Astrocyte (in vitro differentiated cells and primary cell): ENCODE results near the gene FBLIM1. TPM values are rescaled to one million over a fixed set of nuclear protein-coding genes. Genes with fewer than 3 reads are reported as not detected.
A peak's percentile ranks its signal among the peaks of the same experiment; 100 is the strongest.

Source experiments
- DNase-seq: peaks from one replicate; pipeline ENCODE4 v3.0.0-alpha.2; 2010; ENCODE audit warnings: low read depth
- FAIRE-seq: peaks from 2 replicates; lab custom pipeline; 2011; peaks lifted over from hg19 to GRCh38; lab: Jason Lieb, UNC
- H2AFZ ChIP-seq: 2 replicates; pipeline ENCODE4 v1.6.0; 2012; ENCODE audit warnings: low read depth, low read length, inconsistent platforms
- H3K27ac ChIP-seq: 2 replicates; pipeline ENCODE4 v1.5.1; 2011; ENCODE audit warnings: low read depth, low read length, inconsistent platforms
- H3K27me3 ChIP-seq: 2 replicates; pipeline ENCODE4 v1.6.0; 2011; ENCODE audit warnings: low read length, inconsistent platforms; ENCODE audit not compliant: insufficient read depth
- H3K36me3 ChIP-seq: 2 replicates; pipeline ENCODE4 v1.5.1; 2011; ENCODE audit warnings: low read length, inconsistent platforms; ENCODE audit not compliant: insufficient read depth
- H3K4me1 ChIP-seq: 2 replicates; pipeline ENCODE4 v1.5.1; 2011; ENCODE audit warnings: low read length, inconsistent platforms; ENCODE audit not compliant: insufficient read depth
- H3K4me2 ChIP-seq: 2 replicates; pipeline ENCODE4 v1.6.0; 2012; ENCODE audit warnings: low read length, inconsistent platforms
- H3K4me3 ChIP-seq: 2 replicates; pipeline ENCODE4 v1.5.1; 2011; ENCODE audit warnings: low read depth, mild to moderate bottlenecking, low read length, inconsistent platforms; ENCODE audit not compliant: insufficient read depth
- H3K79me2 ChIP-seq: 2 replicates; pipeline ENCODE4 v1.6.0; 2012; ENCODE audit warnings: mild to moderate bottlenecking, low read length, inconsistent platforms; ENCODE audit not compliant: insufficient read depth
- H3K9ac ChIP-seq: 2 replicates; pipeline ENCODE4 v1.6.0; 2012; ENCODE audit warnings: mild to moderate bottlenecking, low read length, inconsistent platforms
- H3K9me3 ChIP-seq: 2 replicates; pipeline ENCODE4 v1.5.1; 2012; ENCODE audit warnings: low read depth, mild to moderate bottlenecking, low read length, inconsistent platforms; ENCODE audit not compliant: insufficient read depth
- H4K20me1 ChIP-seq: 2 replicates; pipeline ENCODE4 v1.6.0; 2012; ENCODE audit warnings: low read length, inconsistent platforms; ENCODE audit not compliant: insufficient read depth
- H3K27ac Mint-ChIP-seq: one replicate; pipeline ENCODE4 v1.8.0; 2021; ENCODE audit warnings: mild to moderate bottlenecking, mixed read lengths; ENCODE audit not compliant: unreplicated experiment
- H3K27me3 Mint-ChIP-seq: one replicate; pipeline ENCODE4 v1.8.0; 2021; ENCODE audit warnings: low read depth, mixed read lengths; ENCODE audit not compliant: unreplicated experiment
- H3K36me3 Mint-ChIP-seq: one replicate; pipeline ENCODE4 v1.8.0; 2021; ENCODE audit warnings: low read depth, mixed read lengths; ENCODE audit not compliant: unreplicated experiment
- H3K4me1 Mint-ChIP-seq: one replicate; pipeline ENCODE4 v1.8.0; 2021; ENCODE audit warnings: low read depth, mixed read lengths; ENCODE audit not compliant: unreplicated experiment
- H3K4me3 Mint-ChIP-seq: one replicate; pipeline ENCODE4 v1.8.0; 2021; ENCODE audit warnings: mild to moderate bottlenecking, moderate library complexity, mixed read lengths; ENCODE audit not compliant: unreplicated experiment
- H3K9me3 Mint-ChIP-seq: one replicate; pipeline ENCODE4 v1.8.0; 2021; ENCODE audit warnings: mild to moderate bottlenecking, mixed read lengths; ENCODE audit not compliant: unreplicated experiment
- CTCF ChIP-seq: IDR thresholded peaks from 2 replicates; pipeline ENCODE4 v1.5.1; 2011; ENCODE audit warnings: low read depth, mild to moderate bottlenecking, inconsistent platforms, low read length, moderate library complexity; ENCODE audit not compliant: insufficient read depth
- EZH2 ChIP-seq: IDR thresholded peaks from 2 replicates; pipeline ENCODE4 v1.6.1; 2012; ENCODE audit warnings: mild to moderate bottlenecking, low read length, inconsistent platforms; ENCODE audit not compliant: insufficient read depth
- total RNA-seq: library from RNA; stranded (reverse); gene quantifications from 2 replicates; pipeline ENCODE4 v1.2.1, GENCODE V29; 2021

FBLIM1 gene
- total RNA-seq, 1 donor from 2014 or later = 179 TPM

- TF ChIP-seq CTCF (no peak), EZH2 (no peak)
- no peaks in the 10 kb centered on the region for H3K9me3 Mint-ChIP-seq
- FAIRE-seq (no peak), DNase-seq (peak; percentile 73)
- peak overlapping the region; percentile 55 for H3K27ac ChIP-seq
- no peaks in the 10 kb centered on the region for H3K79me2 ChIP-seq
- H3K9me3 ChIP-seq = no peaks in the 10 kb centered on the region
- H3K4me1 Mint-ChIP-seq = peaks cover 15% of the 10 kb centered on the region
- H3K4me1 ChIP-seq = peaks cover 23% of the 10 kb centered on the region
- peak overlapping the region; percentile 59 for H3K27ac Mint-ChIP-seq
- peak overlapping the region; percentile 16 for H3K4me2 ChIP-seq
- no peak overlapping the region for H3K4me3 Mint-ChIP-seq
- H3K27me3 Mint-ChIP-seq = peaks cover 3% of the 10 kb centered on the region
- H3K36me3 Mint-ChIP-seq = no peaks in the 10 kb centered on the region
- no peak overlapping the region for H2AFZ ChIP-seq
- no peaks in the 10 kb centered on the region for H3K27me3 ChIP-seq
- no peak overlapping the region for H3K4me3 ChIP-seq
- H4K20me1 ChIP-seq = peaks cover 15% of the 10 kb centered on the region
- H3K9ac ChIP-seq = no peak overlapping the region
- peaks cover 10% of the 10 kb centered on the region for H3K36me3 ChIP-seq
Measured at GRCh38 chr1:15788624-15789301, 30.2 kb downstream of the FBLIM1 start.

GRCh38 chr1:15796086-15796462 is 37.5 kb downstream of the FBLIM1 start:
- peak overlapping the region; percentile 98 for H3K27ac Mint-ChIP-seq
- DNase-seq (no peak), FAIRE-seq (no peak)
- H3K4me3 ChIP-seq = peak overlapping the region; percentile 20
- H3K27ac ChIP-seq = peak overlapping the region; percentile 94
- peak overlapping the region; percentile 3 for H3K4me3 Mint-ChIP-seq
- no peaks in the 10 kb centered on the region for H3K36me3 Mint-ChIP-seq
- TF ChIP-seq EZH2 = no peak
- H3K27me3 Mint-ChIP-seq = no peaks in the 10 kb centered on the region
- no peaks in the 10 kb centered on the region for H3K27me3 ChIP-seq
- no peak overlapping the region for H2AFZ ChIP-seq
- no peaks in the 10 kb centered on the region for H4K20me1 ChIP-seq
- H3K9me3 ChIP-seq = no peaks in the 10 kb centered on the region
- no peaks in the 10 kb centered on the region for H3K9me3 Mint-ChIP-seq
- peak overlapping the region; percentile 79 for H3K4me2 ChIP-seq
- no peaks in the 10 kb centered on the region for H3K79me2 ChIP-seq
- H3K4me1 Mint-ChIP-seq = peaks cover 52% of the 10 kb centered on the region
- H3K4me1 ChIP-seq = peaks cover 58% of the 10 kb centered on the region
- H3K9ac ChIP-seq = peak overlapping the region; percentile 74
- H3K36me3 ChIP-seq = no peaks in the 10 kb centered on the region

- Histone ChIP-seq H3K9me3 (no peaks in the 10 kb centered on the region), H3K9ac (peak overlapping the region; percentile 36), H3K27ac (peak overlapping the region; percentile 94), H3K79me2 (no peaks in the 10 kb centered on the region), H3K36me3 (no peaks in the 10 kb centered on the region), H3K4me3 (no peak overlapping the region), H2AFZ (no peak overlapping the region), H3K4me2 (no peak overlapping the region), H3K4me1 (peaks cover 70% of the 10 kb centered on the region), H4K20me1 (no peaks in the 10 kb centered on the region), H3K27me3 (no peaks in the 10 kb centered on the region)
- H3K27me3 Mint-ChIP-seq = no peaks in the 10 kb centered on the region
- peak; percentile 36 for DNase-seq
- no peak for FAIRE-seq
- H3K4me1 Mint-ChIP-seq = peaks cover 64% of the 10 kb centered on the region
- TF ChIP-seq CTCF = no peak
- no peak for TF ChIP-seq EZH2
- H3K36me3 Mint-ChIP-seq = no peaks in the 10 kb centered on the region
- H3K4me3 Mint-ChIP-seq = no peak overlapping the region
- peak overlapping the region; percentile 87 for H3K27ac Mint-ChIP-seq
- H3K9me3 Mint-ChIP-seq = no peaks in the 10 kb centered on the region
Measured at GRCh38 chr1:15797614-15798390, 39.2 kb downstream of the FBLIM1 start.
